ENCODE data around the gene HOXC10.

- TF ChIP-seq CTCF (IDR thresholded peaks at IDR 0.05) (no peak), POLR2AphosphoS5 (IDR thresholded peaks at IDR 0.05; ENCODE audit: low read depth, low read length) (no peak), REST (IDR thresholded peaks at IDR 0.05; ENCODE audit: insufficient read depth in 1 of 2, low read depth in 2 of 2, low read length in 1 of 2) (no peak)
These were observed 47.2 kb upstream of the HOXC10 start for GRCh38 chr12:53937596-53938325.

Measured in Panc1 (cell line).